Stimulated activated CD4-positive, alpha-beta T cell treated with anti-CD3 and anti-CD28 coated beads, Interleukin-12 subunit alpha, Interleukin-12 subunit beta, amount 100 ng/mL, for 4 hours (primary cell): ENCODE results near the gene ZNF548.
A peak's percentile ranks its signal among the peaks of the same experiment; 100 is the strongest.

ENCODE experiments used
- DNase-seq: peaks from one replicate; pipeline ENCODE4 v3.0.0-alpha.2; 2020

Gene ZNF548

GRCh38 chr19:57403737-57404563, 14.3 kb downstream of the ZNF548 start:
- no peak for DNase-seq

- peak; percentile 62 for DNase-seq
Observed at GRCh38 chr19:57406516-57407123, 17.0 kb downstream of the ZNF548 start.

- DNase-seq, result peak; percentile 87
Observed at GRCh38 chr19:57410877-57411671, 21.4 kb downstream of the ZNF548 start, which contains the start of gene ZNF17. ZNF17 (plus strand) TSS chr19:57411161; CDS start chr19:57413616, 2,455 bp downstream.

- no peak for DNase-seq
Observed at GRCh38 chr19:57419439-57419838, 29.8 kb downstream of the ZNF548 start.

GRCh38 chr19:57421037-57421436, 31.4 kb downstream of the ZNF548 start:
- no peak for DNase-seq

- no peak for DNase-seq
Observed at GRCh38 chr19:57434386-57435061, 44.9 kb downstream of the ZNF548 start.

- DNase-seq, result peak; percentile 93
Observed at GRCh38 chr19:57435062-57435978, 45.7 kb downstream of the ZNF548 start, which contains the start of gene ZNF749. ZNF749 (plus strand) TSS chr19:57435325; CDS start chr19:57435579, 254 bp downstream.

GRCh38 chr19:57436417-57436816, 46.8 kb downstream of the ZNF548 start:
- DNase-seq, result no peak

- DNase-seq, result no peak
Observed at GRCh38 chr19:57437931-57438330, 48.3 kb downstream of the ZNF548 start.

GRCh38 chr19:57438925-57439324, 49.3 kb downstream of the ZNF548 start:
- no peak for DNase-seq

- no peak for DNase-seq
Observed at GRCh38 chr19:57441979-57442752, 52.5 kb downstream of the ZNF548 start.

- no peak for DNase-seq
Observed at GRCh38 chr19:57443121-57443696, 53.6 kb downstream of the ZNF548 start.

- DNase-seq, result no peak
Observed at GRCh38 chr19:57452307-57452706, 62.7 kb downstream of the ZNF548 start.
